ENCODE measurements around the gene SEL1L.
"Not testable (repeated sequence)": the region's sequence is repeated elsewhere in the genome, so short reads cannot be mapped to it uniquely, and the experiment has no call there.

SEL1L gene

GRCh38 chr14:81525129-81525528, 8.5 kb downstream of the SEL1L start:
- no peak for DNase-seq (ENCODE audit: low spot score)

- no peak for DNase-seq (ENCODE audit: low spot score)
Measured at GRCh38 chr14:81523616-81524015, 10.0 kb downstream of the SEL1L start.

- no peak for DNase-seq (ENCODE audit: low spot score)
Measured at GRCh38 chr14:81523016-81523415, 10.6 kb downstream of the SEL1L start.

GRCh38 chr14:81521356-81521755, 12.3 kb downstream of the SEL1L start:
- no peak for DNase-seq (ENCODE audit: low spot score)

- DNase-seq (ENCODE audit: low spot score): peak; percentile 14
Measured at GRCh38 chr14:81519200-81520011, 14.2 kb downstream of the SEL1L start.

GRCh38 chr14:81517798-81518398, 15.8 kb downstream of the SEL1L start:
- DNase-seq (ENCODE audit: low spot score): no peak

- DNase-seq (ENCODE audit: low spot score): no peak
Measured at GRCh38 chr14:81516986-81517797, 16.5 kb downstream of the SEL1L start.

GRCh38 chr14:81515927-81516326, 17.7 kb downstream of the SEL1L start:
- not testable (repeated sequence) for DNase-seq (ENCODE audit: low spot score)

GRCh38 chr14:81512826-81513225, 20.8 kb downstream of the SEL1L start:
- not testable (repeated sequence) for DNase-seq (ENCODE audit: low spot score)

- no peak for DNase-seq (ENCODE audit: low spot score)
Measured at GRCh38 chr14:81511111-81511904, 22.3 kb downstream of the SEL1L start.

- DNase-seq (ENCODE audit: low spot score): no peak
Measured at GRCh38 chr14:81509838-81510452, 23.7 kb downstream of the SEL1L start.

- no peak for DNase-seq (ENCODE audit: low spot score)
Measured at GRCh38 chr14:81509321-81509720, 24.3 kb downstream of the SEL1L start.

- no peak for DNase-seq (ENCODE audit: low spot score)
Measured at GRCh38 chr14:81506487-81506886, 27.2 kb downstream of the SEL1L start.

- DNase-seq (ENCODE audit: low spot score): no peak
Measured at GRCh38 chr14:81504864-81505263, 28.8 kb downstream of the SEL1L start.

- no peak for DNase-seq (ENCODE audit: low spot score)
Measured at GRCh38 chr14:81485781-81486180, 47.9 kb downstream of the SEL1L start.

- peak; percentile 14 for DNase-seq (ENCODE audit: low spot score)
Measured at GRCh38 chr14:81485372-81485771, 48.3 kb downstream of the SEL1L start.

- no peak for DNase-seq (ENCODE audit: low spot score)
Measured at GRCh38 chr14:81484120-81484519, 49.5 kb downstream of the SEL1L start.

- DNase-seq (ENCODE audit: low spot score): no peak
Measured at GRCh38 chr14:81480741-81481140, 52.9 kb downstream of the SEL1L start.

- no peak for DNase-seq (ENCODE audit: low spot score)
Measured at GRCh38 chr14:81478446-81478845, 55.2 kb downstream of the SEL1L start.

GRCh38 chr14:81476816-81477215, 56.8 kb downstream of the SEL1L start:
- DNase-seq (ENCODE audit: low spot score): no peak

GRCh38 chr14:81474685-81475324, 58.8 kb downstream of the SEL1L start:
- DNase-seq (ENCODE audit: low spot score): no peak
